Measurements from ENCODE around the gene RPS14.

Gene RPS14

DNA sequence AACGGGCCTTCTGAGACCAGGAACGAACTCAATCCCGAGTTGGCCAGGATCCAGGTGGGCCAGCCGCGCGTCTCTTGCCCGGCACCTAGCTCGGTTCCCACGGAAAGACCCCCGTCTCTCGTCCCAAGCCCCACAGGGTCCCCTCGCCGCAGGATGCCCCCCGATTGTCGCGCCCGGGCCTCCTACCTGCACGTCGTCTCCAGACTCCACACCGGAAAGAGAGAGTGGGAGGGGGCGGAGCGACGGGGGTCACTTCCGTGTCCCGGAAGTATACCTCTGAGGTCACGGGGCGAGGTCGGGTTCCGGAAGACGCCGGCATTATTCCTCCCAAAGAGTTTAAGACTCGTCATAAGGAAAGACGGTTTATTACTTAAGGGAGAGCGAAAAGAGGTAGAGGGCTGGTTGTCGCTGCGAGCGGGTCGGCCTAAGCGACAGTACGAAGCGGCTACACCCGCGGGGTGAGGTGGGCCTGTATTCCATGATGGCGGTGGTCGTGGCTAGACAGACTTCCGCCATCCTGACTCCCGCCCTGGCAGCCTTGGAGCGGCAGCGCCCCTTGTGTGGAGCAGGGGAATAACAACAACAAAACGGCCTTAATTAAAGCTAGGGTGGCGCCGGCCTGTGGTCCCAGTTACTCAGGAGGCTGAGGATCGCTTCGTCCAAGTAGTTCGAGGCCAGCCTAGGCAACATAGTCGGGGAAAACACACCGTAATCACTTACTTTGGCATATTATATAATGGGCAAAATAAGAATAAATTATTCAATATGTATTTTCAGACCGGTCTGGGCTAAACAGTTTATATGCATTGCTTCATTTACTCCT lies at the start of gene RPS14:
TSS of gene RPS14 (minus strand) at position 223 of the 823 bp plus-strand sequence. CDS start 2,006 bp downstream, outside the sequence.
- peak; percentile 94 for DNase-seq

DNA sequence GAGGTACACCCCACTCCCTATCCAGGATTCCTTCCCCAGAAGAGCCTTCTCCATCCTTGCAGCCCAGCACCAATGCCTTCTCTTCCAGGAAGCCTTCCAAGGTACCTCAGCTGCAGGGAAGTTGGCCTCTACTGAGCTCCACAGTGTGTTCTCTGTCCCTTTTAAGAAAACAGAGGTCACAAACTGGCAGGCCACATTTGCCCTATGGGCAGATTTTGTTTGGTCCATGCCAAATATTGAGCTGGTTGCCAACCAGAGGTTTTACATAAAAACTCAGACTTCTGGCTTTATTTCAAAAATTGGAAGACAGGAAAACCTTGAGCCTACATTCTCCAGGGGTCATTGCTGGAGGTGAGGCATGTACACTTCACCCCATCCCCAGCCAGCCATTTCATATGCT lies 49.4 kb upstream of the RPS14 start:
- DNase-seq = no peak

DNA sequence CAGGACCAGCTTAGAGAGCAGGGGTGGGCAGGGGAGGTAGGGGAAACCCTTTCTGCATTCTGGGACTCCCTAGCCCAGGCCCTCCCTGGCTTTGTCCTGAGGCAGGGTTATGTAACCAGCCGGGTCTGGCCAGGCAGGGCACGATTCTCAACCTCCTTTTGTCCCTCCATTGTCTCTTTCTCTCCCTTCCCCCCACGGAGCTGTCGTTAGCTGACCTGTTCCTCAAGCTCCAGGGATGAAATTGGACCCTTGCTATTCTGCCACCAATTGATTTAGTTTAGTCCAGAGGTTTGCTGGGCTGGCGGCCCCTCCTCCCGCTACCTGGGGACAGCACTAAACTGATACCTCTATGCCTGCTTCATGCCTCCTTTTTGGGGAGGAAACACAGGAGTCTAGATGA lies 49.0 kb upstream of the RPS14 start:
- no peak for DNase-seq

DNA sequence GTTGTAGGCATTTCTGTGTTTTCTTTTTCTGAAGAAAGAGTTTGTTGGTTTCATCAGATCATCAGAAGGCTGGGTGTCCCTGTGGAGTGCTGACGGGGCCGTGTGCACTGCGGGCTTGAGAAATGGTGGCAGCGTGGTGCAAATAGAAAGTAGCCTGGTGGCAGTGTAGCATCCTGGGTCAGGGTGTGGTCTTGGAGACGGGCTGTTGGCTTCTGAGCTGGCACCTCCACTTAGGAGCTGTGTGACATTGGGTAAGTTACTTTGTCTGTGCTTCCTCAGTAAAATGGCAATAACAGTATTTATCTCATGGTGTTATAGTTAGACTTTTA lies 48.4 kb upstream of the RPS14 start:
- DNase-seq = no peak

DNA sequence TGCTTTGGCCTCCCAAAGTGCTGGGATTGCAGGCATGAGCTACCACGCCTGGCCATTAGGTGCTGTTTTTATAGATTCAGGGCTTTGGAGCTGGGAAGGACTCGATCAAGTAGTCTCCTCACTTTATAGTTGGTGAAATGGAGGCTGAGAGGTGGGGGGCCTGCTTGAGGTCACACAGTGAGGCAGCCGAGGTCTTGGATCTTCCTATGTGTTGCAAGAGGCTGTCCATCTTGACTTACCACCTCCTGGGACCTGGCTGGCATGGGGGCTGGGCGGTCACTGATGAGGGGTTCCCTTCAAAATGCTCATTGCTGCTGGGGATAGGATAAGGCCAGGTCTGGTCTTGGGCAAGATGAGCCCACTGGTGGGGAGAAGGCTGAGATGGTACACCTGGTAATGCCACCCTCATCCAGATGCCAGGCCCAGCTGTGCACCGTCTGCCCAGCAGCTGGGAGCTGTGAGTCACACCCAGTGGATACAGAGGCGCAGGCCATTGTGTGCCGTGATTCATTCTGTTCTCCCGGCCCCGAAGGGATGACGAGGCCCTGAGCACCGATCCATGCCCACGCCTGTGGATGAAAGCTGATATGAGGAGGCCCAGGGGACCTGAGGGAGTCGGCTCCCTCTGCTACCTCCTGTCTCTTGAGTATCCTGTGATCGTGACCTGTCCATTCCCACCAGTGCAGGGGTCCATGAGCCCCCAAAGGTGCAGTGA lies 47.9 kb upstream of the RPS14 start:
- no peak for DNase-seq

DNA sequence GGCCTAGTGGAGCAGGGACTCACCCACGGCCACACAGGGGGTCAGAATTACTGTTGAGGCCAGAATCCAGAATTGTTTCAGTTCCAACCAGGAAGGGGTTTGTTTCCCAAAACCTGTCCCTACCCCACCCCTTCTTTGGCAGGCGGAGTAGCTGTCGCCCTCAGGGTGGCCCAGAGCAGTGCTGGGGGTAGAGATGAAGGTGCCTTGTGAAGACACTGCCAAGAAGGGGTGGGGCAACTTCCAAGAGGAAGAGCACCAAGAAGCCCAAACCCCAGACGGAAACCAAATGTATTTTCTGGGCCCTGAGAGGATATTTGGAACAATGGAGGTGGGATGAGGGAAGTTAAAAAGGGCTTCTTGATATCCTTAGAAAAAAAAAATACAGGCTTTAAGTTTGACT lies 47.0 kb upstream of the RPS14 start:
- DNase-seq = no peak

DNA sequence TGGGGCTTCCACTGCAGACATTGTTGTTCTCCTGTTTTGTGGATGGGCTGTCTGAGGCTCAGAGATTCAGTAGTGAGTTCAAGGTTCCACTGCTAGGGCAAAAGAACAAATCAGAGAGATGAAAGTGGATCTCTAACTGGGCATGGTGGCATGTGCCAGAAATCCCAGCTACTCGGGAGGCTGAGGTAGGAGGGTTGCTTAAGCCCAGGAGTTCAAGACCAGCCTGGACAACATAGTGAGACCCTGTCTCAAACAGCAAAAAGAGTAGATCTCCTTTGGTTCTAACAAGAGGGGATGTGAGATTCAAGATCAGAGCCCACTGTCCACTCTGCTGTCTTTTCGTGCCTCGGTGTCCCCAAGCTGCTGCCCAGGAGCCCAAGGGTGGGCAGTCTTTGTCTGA lies 46.6 kb upstream of the RPS14 start:
- no peak for DNase-seq

DNA sequence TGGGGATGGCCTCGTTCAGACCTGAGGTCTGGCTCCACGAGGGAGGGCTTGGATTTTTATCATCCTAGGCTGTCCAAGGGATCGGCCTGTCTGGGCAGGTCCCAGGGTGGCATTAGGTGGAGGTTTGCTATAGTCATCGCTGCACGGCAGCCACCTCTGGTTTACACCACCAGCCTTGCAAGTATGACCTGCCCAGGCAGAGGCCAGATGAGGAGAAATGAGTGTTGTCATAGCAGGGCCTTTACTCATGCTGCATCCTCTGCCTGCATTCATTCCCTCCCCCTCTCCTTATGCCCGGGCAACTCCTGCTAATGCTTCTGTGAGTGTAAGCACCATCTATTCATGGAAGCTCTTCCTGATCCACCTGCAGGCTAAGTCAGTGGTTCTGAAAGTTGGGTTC lies 43.1 kb upstream of the RPS14 start:
- DNase-seq = no peak

DNA sequence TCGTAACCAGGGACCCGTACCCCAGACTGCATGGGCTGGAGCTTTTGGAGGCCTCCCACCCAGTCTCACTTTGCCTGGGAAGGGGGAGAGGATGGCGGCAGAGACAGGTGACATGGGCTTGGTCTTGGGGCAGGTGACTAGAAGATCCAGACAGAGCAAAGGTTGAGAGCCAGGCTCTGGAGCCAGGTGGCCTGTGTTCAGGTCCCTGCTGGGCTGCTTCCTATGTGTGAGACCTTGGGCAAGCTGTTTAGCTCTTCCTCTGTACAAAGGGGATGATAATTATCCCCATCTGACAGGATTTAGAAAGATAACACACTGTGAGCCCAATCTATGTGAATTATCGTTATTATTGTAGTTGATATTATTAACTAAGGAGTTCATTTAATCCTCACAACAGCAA lies 42.3 kb upstream of the RPS14 start:
- DNase-seq = no peak

DNA sequence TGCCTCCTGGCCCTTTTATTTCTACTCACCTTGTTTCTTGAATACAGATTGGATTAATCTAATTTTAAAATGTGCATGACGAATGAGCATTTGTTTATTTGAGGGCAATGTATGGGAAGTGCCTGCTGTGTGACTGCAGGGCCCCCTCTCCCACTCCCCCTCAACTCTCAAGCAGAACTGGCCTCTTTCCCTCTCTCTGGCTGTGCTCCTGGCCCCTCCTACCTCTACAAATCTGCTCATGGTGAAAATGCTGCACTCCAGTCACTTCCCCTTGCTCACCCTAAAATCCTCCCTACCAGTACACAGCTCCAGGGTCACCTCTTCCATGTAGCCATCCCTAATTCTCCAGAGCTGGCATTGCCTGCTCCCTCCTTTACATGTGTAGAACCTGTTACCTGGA lies 41.2 kb upstream of the RPS14 start:
- no peak for DNase-seq

DNA sequence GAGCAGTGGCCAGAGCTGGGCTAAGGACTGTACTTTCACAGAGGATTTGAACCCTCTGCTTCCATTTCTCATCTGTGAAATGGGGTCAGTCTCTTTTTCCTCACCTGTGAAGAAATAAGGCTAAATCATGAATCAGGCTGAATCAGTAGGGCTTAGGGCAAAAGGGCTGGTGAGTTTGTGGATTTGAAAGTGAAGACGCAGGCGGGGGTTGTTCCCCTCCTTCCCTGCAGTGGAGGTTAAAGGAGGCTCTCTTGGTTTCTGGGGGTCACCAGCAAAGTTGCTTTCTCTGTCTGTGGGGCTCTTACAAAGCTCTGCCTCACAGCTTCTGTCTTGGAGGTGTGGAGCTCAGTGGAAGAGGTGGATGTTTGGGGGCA lies 40.7 kb upstream of the RPS14 start:
- no peak for DNase-seq

DNA sequence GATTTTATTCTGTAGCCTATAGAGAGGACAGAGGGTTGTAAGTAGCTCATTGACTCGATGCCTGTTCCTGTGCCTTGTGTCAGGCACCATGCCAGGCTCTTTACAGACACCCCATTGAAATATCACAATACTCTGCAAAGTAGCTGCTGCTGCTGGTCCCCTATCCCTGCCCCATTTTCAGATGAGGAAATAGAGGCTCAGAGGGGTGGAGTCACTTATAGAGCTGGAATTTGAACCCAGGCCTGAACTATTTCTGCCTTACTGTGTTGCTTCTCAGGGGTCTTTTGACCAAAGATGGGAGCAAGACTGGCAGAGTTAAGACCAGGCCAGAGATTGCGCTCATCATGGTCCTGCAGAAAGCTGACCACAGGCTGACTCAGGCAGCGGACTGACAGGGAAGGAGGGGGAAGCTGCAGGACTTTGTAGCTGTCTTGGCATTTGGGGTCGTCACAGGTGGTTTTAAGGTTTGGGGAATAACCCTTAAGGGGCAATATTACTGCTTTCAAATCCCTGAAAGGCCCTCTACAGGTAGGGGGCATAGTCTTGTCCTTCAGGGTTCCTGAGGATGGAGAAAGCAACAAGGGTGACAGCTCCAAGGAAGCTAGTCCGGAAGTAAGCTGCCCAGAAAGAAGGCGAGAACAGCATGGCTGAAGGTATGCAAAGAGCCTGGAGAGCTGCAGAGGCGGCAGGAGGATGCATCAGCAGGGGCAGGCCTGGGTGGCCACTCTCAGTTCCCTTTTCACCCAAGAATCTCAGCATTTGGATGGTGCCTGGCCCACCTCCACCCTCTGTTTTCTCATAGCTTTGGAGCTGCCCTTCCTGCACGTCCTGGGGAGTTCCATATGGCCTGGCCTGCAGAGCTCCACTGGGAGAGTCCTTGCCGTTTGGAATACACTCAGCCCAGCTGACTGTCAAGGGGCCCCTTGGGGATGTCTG lies 40.1 kb upstream of the RPS14 start:
- DNase-seq = no peak

DNA sequence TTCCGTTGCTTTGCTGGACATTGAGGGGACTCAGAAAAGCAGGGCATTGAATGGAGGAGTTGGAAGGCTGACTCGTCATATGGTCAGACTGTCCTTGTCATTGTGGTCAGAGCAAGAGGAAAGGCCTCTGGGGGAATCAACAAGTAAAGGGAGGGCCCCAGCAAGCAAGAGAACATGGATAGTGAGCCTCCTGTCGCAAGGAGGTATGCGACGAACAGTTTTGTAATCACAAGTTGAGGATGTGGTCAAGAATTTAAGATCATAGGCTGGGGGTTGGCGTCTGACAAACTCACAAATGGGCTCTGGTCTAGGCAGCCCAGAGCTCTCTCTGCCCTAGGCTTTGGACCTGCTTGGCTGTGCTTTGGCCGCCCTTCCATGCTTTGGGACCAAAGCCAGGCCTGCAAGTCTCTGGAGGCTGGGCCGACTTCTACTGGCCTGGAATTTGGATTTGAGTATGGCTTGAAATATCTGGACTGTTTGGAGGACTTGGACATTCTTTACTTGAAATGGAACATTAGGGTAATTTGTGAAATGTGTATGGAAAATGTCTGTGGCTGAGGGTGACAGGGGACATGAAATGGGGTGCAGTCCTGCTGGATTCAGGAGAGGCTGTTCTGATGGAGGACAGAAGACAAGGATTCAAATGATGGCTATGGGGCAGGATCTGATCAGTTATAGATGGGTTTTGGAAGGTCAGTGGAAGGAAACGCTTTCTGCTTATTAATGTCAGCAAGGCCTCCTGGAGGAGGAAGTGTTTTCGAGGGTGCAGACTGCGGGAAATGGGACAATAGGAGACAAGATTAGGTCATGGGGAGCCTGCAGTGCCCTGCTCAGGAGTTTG lies 39.2 kb upstream of the RPS14 start:
- DNase-seq = peak; percentile 39

DNA sequence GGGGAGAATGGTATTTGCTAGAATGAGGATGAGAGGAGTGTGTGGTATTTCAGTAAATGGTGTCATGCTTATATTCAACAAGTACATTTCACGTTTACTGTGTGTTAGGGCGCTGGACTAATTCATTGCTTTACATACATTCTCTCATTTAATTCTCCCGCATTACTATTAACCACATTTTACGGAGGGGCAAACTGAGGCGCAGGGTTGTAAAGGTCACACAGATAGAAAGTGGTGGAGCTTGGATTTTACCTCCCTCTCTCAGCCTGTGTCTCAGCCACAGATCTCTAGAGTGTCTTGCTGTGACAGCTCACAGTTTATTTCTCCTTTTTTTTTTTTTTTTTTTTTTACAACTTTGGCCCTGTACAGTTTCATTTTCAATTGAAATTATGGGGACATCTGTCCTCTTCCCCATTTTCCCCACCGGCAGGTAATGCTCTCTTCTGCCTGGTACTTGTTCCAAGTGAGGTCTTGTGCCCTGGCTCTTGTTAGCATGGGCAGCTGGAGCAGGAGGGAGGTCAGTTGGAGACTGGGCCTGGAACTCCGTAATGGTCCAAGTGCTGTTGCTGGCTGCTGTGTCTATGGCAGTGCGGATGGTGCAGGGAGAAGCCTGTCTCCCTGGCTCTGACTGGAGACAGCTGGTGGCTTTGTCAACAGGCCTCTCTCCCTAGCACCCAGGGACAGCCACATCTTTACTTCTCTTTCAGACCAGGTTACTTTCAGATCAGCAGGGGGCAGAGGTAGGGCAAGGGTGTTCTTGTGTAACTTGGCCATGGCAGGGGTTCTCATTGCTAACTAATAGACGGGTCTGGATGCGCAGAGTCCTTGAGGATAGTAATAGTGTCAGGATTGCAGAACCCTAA lies 37.9 kb upstream of the RPS14 start:
- peak; percentile 54 for DNase-seq

DNA sequence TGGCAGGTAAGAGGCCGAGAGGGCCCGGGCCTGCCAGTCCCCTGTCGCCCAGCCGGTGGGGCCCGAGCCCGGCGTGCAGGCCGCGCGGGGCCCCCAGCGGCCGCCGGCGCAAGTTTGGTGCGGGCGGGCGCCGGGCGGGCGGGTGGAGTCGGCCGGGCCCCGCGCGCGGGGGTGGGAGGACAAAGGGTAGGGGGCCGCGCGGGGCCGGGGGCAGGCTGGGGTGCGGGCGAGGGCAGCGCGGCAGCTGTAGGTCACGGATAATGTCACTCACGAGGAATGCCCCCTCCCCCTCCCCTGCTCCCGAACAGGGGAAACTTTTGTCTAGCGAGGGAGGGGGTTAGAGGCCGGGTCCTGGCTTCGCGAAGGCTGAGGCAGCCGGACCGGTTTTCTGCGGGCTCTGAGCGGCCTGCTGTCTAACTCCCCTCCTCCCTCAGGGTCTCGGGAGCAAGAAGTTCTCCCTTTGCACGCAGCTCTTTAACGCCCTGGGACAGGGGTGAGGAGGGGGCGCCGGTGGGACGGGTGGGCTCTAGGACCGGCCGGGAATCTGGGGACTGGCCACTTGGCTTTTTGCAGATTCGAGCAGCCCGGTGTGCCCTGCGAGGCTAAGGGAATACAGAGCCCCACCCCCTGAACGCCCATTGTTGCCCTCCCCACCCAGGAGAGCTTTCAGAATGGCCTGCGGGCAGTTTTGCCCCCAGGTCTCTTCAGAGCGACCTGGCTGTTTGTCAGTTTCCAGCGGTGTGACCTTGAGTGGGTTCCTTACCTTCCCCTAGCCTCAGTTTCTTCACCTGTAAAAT lies 37.1 kb upstream of the RPS14 start:
- peak; percentile 23 for DNase-seq

DNA sequence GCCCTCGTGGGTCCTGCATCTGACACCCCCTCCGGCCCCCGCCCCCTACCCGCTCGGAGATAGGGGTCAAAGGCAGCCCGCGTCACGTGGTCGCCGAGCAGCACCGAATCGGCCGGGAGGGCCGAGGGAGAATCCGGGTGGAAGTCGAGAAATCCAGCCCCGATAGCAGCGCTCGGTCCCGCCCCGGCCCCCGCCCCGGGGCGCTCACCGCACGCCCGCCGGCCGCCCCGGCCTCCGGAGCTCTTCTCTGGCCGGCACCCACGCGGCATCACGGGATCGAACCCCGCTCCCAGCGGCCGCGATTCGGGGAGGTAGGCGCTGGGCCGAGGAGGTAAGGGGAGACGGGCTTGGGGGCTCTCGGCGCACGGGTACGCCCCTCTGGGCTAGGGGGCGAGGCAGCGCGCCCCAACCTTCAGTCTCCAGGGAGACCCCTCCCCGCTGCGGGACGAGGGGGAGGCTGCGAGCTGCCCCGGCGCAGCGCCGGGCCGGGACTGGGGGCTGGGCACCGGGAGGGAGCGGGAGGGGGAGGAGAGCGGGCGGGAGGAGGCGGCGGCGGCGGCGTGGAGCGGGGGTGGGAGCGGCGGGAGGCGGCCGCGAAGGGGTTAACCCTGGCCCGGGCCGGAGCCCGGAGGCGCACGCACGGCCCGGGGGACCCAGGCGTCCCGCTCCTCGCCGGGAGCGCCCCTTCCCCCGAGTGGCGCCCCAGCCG lies 36.3 kb upstream of the RPS14 start:
- DNase-seq = no peak

DNA sequence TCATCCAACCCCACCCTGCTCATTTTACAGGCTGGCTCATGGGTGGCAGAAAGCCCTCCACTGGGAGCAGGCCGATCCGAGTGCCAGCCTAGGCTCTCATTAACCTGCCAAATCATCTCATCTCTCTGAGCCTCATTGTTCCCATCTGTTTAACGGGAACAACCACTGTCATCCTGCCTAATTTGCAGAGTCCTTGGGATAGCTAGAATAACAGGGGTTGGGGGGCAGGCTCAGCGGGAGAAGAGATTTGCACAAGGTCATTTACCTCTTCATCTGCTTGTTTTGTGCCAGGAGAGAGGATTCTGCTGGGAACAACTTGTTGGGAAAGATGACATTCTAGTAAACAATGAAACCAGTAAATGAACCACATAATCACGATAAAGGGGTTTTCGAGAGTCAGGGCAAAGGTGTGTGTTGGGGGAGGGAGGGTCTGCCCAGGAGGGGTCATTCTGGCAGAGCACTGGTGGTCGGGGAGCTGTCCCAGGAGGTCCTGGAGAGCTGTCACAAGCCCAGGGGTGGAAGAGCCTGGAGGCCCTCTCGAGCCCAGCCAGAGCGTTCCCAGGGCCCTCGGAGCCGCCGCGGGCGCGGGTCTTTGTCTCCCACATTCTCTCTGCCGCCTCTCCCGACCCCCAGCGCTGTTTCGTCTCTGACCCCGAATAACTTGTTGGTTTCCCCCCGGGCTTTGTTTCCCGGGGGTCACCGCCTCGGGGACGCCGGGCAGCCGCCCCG lies 35.6 kb upstream of the RPS14 start:
- DNase-seq = no peak

DNA sequence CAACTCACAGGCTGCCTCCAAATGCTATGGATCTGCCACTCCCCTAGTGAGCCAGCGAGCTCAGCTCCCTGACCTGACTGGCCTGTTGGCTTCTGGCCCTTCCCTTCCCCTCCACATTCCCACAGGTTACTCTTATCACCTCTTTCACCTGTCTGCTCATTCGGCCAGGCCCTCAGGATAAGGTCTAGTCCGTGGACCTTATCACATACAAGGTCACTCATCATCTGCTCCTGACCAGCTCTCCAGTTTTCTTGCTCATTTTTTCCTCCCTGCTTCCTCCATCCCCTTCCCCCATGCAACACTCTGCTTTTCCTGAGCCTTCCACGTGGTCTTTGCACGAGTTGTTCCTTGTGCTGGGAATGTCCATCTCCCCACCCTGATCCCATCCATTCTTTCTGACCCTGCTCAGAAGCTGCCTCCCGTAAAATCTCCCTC lies 32.5 kb upstream of the RPS14 start:
- no peak for DNase-seq

DNA sequence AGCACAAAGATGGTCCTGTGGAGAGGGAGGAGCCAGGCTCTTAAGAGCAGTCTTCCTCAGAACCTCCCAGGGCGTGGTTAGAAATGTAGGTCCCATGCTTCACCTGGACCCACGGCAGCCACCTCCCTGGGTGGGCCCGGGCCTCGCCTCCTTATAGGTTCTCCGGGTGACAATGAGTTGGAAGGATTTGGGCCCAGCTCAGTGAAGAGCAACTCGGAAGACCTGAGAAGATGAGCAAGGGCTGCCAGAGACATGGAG lies 32.1 kb upstream of the RPS14 start:
- DNase-seq = no peak

DNA sequence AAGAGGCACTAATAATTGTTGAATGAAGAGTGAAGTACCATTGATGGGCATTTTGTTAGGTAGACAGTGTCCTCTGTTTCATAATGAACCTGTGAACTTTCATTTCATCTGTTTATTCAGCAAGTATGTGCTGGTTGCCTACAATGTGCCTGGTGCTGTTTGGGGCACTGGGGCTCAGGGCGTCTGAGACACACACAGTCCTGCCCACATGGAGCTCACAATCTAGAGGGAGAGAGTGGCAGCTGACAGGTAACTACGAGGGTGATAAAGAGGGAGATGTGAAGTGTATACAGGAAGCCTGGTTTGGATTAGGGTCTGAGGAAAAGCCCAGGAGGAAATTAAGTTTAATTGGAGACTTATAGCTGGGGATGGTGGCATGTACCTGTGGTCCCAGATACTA lies 29.9 kb upstream of the RPS14 start:
- DNase-seq = no peak
